Vagina (tissue), 2 donors: Measurements from ENCODE around the gene BID.

ENCODE experiments used
- POLR2A ChIP-seq, 2 donors: fragments of 450-650 bp; IDR thresholded peaks; one replicate each; pipeline ENCODE4 v1.6.1; 2017; ENCODE audit warnings: antibody characterized with exemption in 2 of 2, mild to moderate bottlenecking in 2 of 2, moderate library complexity in 2 of 2
- POLR2AphosphoS5 ChIP-seq, 2 donors: sonication (generic); formaldehyde crosslinking; IDR thresholded peaks; one replicate each; pipeline ENCODE4 v1.9.0; 2017; ENCODE audit warnings: antibody characterized with exemption in 2 of 2, mild to moderate bottlenecking in 2 of 2, low read depth in 1 of 2; ENCODE audit not compliant: insufficient read depth in 1 of 2
- TF ChIP-seq, protein P1 (sequence below), 3 experiments: fragments of 450-650 bp in 2 of 3; fragments of 200-600 bp in 1 of 3; sonication (generic) in 1 of 3; IDR thresholded peaks; one replicate each; pipeline ENCODE4 v1.5.1; 2017 to 2019; ENCODE audit warnings: antibody characterized with exemption in 3 of 3, mild to moderate bottlenecking in 2 of 3, moderate library complexity in 2 of 3

DNA sequence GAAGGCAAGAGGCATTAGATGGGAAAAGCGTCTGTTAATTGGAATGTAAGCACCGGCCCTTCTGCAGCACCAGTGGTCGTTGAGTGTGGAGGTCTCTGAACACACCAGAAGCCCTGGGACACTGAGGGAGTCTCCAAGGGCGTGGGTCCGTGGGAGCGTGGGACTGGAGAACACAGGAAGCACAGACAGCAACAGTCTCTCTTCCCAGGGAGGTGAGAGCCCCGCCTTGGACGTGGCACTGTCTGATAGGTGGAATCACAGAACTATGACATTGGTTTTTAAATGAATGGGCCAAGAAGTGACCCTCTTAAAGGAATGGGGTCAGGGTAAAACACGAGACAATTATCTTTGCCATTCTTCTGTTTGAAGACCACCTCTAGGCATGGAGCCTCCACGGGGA, 28.1 kb upstream of the BID start:
- no peak for TF ChIP-seq POLR2AphosphoS5 (IDR thresholded peaks at IDR 0.05; ENCODE audit: insufficient read depth in 1 of 2, low read depth in 1 of 2)
- TF ChIP-seq, protein P1, sequence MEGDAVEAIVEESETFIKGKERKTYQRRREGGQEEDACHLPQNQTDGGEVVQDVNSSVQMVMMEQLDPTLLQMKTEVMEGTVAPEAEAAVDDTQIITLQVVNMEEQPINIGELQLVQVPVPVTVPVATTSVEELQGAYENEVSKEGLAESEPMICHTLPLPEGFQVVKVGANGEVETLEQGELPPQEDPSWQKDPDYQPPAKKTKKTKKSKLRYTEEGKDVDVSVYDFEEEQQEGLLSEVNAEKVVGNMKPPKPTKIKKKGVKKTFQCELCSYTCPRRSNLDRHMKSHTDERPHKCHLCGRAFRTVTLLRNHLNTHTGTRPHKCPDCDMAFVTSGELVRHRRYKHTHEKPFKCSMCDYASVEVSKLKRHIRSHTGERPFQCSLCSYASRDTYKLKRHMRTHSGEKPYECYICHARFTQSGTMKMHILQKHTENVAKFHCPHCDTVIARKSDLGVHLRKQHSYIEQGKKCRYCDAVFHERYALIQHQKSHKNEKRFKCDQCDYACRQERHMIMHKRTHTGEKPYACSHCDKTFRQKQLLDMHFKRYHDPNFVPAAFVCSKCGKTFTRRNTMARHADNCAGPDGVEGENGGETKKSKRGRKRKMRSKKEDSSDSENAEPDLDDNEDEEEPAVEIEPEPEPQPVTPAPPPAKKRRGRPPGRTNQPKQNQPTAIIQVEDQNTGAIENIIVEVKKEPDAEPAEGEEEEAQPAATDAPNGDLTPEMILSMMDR (IDR thresholded peaks at IDR 0.05) = no peak
- TF ChIP-seq POLR2A (IDR thresholded peaks at IDR 0.05) = no peak
